HL-60 (cell line): ENCODE results near the gene MBTPS1.

Source experiments
- CTCF ChIP-seq: IDR thresholded peaks from one replicate; pipeline ENCODE4 v1.5.1; 2011; ENCODE audit warnings: low read length, control low read depth, inconsistent platforms; ENCODE audit not compliant: insufficient read depth
- POLR2AphosphoS5 ChIP-seq: IDR thresholded peaks from 2 replicates; pipeline ENCODE4 v1.6.1; 2012; ENCODE audit warnings: low read depth

DNA sequence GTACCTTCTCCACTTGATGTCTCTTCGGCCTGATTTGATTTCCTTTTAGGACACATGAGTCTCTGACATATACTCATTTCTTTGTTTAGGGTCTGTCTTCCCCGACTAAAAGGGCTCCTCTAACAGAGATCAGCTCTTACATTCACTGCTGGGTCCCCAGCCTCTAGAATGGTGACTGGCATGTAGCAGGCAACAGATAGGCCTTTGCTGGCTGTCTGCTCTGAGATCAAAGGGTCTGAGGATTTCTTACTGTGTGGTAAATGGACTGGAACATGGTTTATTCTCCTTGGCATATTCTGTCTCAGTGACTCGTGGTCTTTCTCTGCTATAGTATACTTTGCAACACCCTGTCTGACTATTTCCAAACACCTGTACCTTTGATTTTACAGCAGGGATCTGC, 45.1 kb upstream of the MBTPS1 start:
- no peak for TF ChIP-seq CTCF
- TF ChIP-seq POLR2AphosphoS5: no peak
